HL-60 (cell line): ENCODE results near the gene TSPO2.

Experiments used
- POLR2AphosphoS5 ChIP-seq: IDR thresholded peaks from 2 replicates; pipeline ENCODE4 v1.6.1; 2012; ENCODE audit warnings: low read depth
- TF ChIP-seq, protein P1 (sequence below): IDR thresholded peaks from one replicate; pipeline ENCODE4 v1.5.1; 2011; ENCODE audit warnings: low read length, control low read depth, inconsistent platforms; ENCODE audit not compliant: insufficient read depth

- TF ChIP-seq, protein P1, sequence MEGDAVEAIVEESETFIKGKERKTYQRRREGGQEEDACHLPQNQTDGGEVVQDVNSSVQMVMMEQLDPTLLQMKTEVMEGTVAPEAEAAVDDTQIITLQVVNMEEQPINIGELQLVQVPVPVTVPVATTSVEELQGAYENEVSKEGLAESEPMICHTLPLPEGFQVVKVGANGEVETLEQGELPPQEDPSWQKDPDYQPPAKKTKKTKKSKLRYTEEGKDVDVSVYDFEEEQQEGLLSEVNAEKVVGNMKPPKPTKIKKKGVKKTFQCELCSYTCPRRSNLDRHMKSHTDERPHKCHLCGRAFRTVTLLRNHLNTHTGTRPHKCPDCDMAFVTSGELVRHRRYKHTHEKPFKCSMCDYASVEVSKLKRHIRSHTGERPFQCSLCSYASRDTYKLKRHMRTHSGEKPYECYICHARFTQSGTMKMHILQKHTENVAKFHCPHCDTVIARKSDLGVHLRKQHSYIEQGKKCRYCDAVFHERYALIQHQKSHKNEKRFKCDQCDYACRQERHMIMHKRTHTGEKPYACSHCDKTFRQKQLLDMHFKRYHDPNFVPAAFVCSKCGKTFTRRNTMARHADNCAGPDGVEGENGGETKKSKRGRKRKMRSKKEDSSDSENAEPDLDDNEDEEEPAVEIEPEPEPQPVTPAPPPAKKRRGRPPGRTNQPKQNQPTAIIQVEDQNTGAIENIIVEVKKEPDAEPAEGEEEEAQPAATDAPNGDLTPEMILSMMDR, result no peak
- TF ChIP-seq POLR2AphosphoS5, result no peak
Observed at GRCh38 chr6:41058783-41059181, 16.5 kb downstream of the TSPO2 start.
